ENCODE measurements around the gene NR1I2. TPM values are rescaled to one million over a fixed set of nuclear protein-coding genes. Genes with fewer than 3 reads are reported as not detected.

Gene NR1I2
- not detected in 2 replicates for total RNA-seq
- 0.03 TPM in 2 replicates for polyA plus RNA-seq
- polyA plus RNA-seq (2011; cell fraction: cytosol; rRNA removed), result 0.04 TPM in 1 of 2 replicates, not detected in the other
- polyA plus RNA-seq (2011; cell fraction: nucleus; rRNA removed), result 0.05 TPM in 1 of 2 replicates, not detected in the other
- not detected in 2 replicates for polyA plus RNA-seq (2012)
- 0.11 TPM in 1 of 2 replicates, not detected in the other for polyA minus RNA-seq
- polyA minus RNA-seq (2011; cell fraction: cytosol; rRNA and poly(A)+ RNA removed), result not detected
- polyA minus RNA-seq (2011; cell fraction: nucleus; rRNA and poly(A)+ RNA removed), result not detected in 2 replicates
- not detected for Bru-seq, nascent RNA
- not detected for BruChase-seq, experiment 1, labeled RNA remaining after a 6-hour chase
- BruChase-seq, experiment 2, labeled RNA remaining after a 2-hour chase, result not detected
- long read RNA-seq, result 0 reads

DNA sequence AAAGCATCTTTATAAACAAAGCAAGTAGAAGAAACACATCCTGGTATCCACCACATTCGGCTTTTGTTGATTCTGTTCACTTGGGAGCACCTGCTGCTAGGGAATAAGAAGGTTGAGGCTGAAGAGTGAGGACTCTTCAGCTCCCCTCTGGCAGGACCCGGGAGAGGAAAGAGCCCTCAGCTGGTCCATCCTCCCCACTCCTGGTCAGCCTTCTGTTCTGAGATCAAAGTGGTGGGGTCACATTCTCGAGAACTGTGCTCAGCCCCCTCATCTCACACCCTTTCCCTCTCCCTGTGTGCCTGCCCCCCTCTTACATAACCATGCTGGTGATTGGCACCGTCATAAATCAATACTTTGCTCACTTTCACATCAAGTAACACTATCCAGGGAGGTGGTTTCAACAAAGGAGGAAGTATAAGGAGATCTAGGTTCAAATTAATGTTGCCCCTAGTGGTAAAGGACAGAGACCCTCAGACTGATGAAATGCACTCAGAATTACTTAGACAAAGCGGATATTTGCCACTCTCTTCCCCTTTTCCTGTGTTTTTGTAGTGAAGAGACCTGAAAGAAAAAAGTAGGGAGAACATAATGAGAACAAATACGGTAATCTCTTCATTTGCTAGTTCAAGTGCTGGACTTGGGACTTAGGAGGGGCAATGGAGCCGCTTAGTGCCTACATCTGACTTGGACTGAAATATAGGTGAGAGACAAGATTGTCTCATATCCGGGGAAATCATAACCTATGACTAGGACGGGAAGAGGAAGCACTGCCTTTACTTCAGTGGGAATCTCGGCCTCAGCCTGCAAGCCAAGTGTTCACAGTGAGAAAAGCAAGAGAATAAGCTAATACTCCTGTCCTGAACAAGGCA, at the start of gene NR1I2:
Gene NR1I2, plus strand, starts transcription at position 772 of the 869 bp plus-strand sequence.
- intact Hi-C loops (cut with micrococcal nuclease) (no loop called here), dilution Hi-C loops (cut with MboI; ENCODE audit: extremely low pct_ligation_motif_present, low sequenced_read_pairs) (no loop called here)
- Histone ChIP-seq H3K36me3 (ENCODE audit: control insufficient read depth in 2 of 2, extremely low read depth in 1 of 2, insufficient read depth in 2 of 2, low read length in 2 of 2) (no peaks in the 10 kb centered on the region), H3K4me2 (ENCODE audit: insufficient read depth, low read length) (no peak within 1 kb of the TSS), H3K27ac (ENCODE audit: insufficient read depth, low read depth, low read length) (no peak within 1 kb of the TSS), H3K9me3 (replicated peaks; ENCODE audit: control insufficient read depth, insufficient read depth, low read length) (no peaks in the 10 kb centered on the region), H3K27me3 (ENCODE audit: control insufficient read depth in 2 of 2, insufficient read depth in 2 of 2, low read length in 2 of 2) (no peaks in the 10 kb centered on the region), H3K4me3 (replicated peaks in 1 of 3; ENCODE audit: insufficient read depth in 1 of 3, low read depth in 1 of 3, low read length in 3 of 3) (no peak within 1 kb of the TSS), H3K79me2 (ENCODE audit: control insufficient read depth, insufficient read depth, low read length) (no peaks in the 10 kb centered on the region), H2AFZ (ENCODE audit: low read depth, low read length) (no peak within 1 kb of the TSS), H3K9ac (replicated peaks; ENCODE audit: extremely low read depth, insufficient read depth, low read length) (no peak within 1 kb of the TSS), H4K20me1 (replicated peaks; ENCODE audit: control insufficient read depth, extremely low read depth, insufficient read depth, low read length) (no peaks in the 10 kb centered on the region), H3K4me1 (ENCODE audit: control insufficient read depth, extremely low read depth, insufficient read depth, low read length) (no peaks in the 10 kb centered on the region), H3K9me1 (replicated peaks; ENCODE audit: control insufficient read depth, extremely low read depth, insufficient read depth, low read length) (no peaks in the 10 kb centered on the region)
- TF ChIP-seq MYC (IDR thresholded peaks at IDR 0.05; ENCODE audit: low read depth, low read length), result no peak
- no peak for TF ChIP-seq POLR2AphosphoS5 (IDR thresholded peaks at IDR 0.05; ENCODE audit: insufficient read depth, low read depth, low read length)
- TF ChIP-seq, protein P1, sequence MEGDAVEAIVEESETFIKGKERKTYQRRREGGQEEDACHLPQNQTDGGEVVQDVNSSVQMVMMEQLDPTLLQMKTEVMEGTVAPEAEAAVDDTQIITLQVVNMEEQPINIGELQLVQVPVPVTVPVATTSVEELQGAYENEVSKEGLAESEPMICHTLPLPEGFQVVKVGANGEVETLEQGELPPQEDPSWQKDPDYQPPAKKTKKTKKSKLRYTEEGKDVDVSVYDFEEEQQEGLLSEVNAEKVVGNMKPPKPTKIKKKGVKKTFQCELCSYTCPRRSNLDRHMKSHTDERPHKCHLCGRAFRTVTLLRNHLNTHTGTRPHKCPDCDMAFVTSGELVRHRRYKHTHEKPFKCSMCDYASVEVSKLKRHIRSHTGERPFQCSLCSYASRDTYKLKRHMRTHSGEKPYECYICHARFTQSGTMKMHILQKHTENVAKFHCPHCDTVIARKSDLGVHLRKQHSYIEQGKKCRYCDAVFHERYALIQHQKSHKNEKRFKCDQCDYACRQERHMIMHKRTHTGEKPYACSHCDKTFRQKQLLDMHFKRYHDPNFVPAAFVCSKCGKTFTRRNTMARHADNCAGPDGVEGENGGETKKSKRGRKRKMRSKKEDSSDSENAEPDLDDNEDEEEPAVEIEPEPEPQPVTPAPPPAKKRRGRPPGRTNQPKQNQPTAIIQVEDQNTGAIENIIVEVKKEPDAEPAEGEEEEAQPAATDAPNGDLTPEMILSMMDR (IDR thresholded peaks at IDR 0.05; ENCODE audit: extremely low read depth in 1 of 2, insufficient read depth in 1 of 2, low read depth in 1 of 2, low read length in 2 of 2), result no peak
- TF ChIP-seq, protein P2, sequence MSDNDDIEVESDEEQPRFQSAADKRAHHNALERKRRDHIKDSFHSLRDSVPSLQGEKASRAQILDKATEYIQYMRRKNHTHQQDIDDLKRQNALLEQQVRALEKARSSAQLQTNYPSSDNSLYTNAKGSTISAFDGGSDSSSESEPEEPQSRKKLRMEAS (IDR thresholded peaks at IDR 0.05; ENCODE audit: insufficient read depth, insufficient read length), result no peak
- no peak for TF ChIP-seq JUN (IDR thresholded peaks at IDR 0.05; ENCODE audit: borderline replicate concordance, insufficient read depth, insufficient read length, low read depth)
- TF ChIP-seq POLR2A (IDR thresholded peaks at IDR 0.05; ENCODE audit: low read depth, low read length), result no peak
- TF ChIP-seq GATA2 (IDR thresholded peaks at IDR 0.05; ENCODE audit: insufficient read depth, insufficient read length, low read depth, low read length), result no peak
- no peak for TF ChIP-seq EZH2 (IDR thresholded peaks at IDR 0.05; ENCODE audit: borderline replicate concordance, low read depth, low read length, severe bottlenecking)
- TF ChIP-seq FOS (IDR thresholded peaks at IDR 0.05; ENCODE audit: borderline replicate concordance, insufficient read depth, low read length), result no peak
- no peak for DNase-seq (ENCODE audit: low read depth, low spot score)
- ChIA-PET CTCF (interaction anchor here (1.1 kb wide), 1 partner anchor 92 kb away, joined by 3 read pairs; no protein-coding TSS in a partner anchor), POLR2A (no interaction called here)
- no TSS peak for BruUV-seq (replicated peaks)
- no peak for FAIRE-seq
